ENCODE measurements around the gene TMIGD2.

DNA sequence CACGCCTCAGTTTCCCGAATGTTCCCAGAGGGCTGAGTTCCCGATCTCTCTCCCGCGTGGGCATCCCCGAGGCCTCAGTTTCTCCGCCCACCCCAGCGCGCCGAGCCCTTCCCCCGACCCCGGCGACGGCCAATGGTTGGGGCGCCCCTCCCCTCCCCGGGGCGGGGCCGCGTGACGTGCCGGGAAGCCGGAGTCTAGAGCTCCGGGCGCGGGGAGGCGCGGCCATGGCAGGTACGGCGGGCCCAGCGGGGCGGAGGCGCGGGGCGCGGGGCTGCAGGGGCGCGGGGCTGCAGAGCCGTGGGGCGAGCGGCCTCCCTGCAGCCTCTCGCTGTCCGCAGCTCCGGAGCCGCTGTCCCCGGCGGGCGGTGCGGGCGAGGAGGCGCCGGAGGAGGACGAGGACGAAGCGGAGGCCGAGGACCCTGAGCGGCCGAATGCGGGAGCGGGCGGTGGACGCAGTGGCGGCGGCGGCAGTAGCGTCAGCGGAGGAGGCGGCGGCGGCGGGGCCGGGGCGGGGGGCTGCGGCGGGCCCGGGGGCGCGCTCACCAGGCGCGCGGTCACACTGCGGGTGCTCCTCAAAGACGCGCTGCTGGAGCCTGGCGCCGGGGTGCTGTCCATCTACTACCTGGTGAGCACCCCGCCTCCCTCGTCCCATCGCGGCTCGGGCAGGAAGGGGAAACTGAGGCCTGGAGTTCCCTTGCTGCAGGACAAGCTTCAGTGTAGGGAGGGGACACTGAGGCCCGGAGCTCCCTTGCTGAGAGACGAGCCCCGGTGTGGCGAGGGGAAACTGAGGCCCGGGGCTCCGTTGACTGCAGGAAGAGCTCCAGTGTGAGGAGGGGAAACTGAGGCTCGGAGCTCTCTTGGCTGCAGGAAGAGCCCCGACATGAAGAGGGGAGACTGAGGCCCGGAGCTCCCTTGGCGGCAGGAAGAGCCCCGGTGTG is 41.5 kb upstream of the TMIGD2 start, which contains the start of gene MPND:
- no peak for TF ChIP-seq CTCF (IDR thresholded peaks at IDR 0.05; ENCODE audit: low read depth, low read length, missing input control)
- TF ChIP-seq RXRA (IDR thresholded peaks at IDR 0.05), result no peak
- TF ChIP-seq YY1 (IDR thresholded peaks at IDR 0.05), result no peak
